WERI-Rb-1 (cell line): ENCODE data around the gene MRPL42.

Experiments
- DNase-seq: peaks from one replicate; pipeline ENCODE4 v3.0.0-alpha.2; 2020
- H3K27ac ChIP-seq: fragments of 250-450 bp; sonication (Bioruptor Pico); 2 replicates; pipeline ENCODE4 v1.5.1; 2020; ENCODE audit warnings: mild to moderate bottlenecking, moderate library complexity
- H3K27me3 ChIP-seq: fragments of 250-450 bp; sonication (Bioruptor Pico); 2 replicates; pipeline ENCODE4 v1.5.1; 2021; ENCODE audit warnings: mild to moderate bottlenecking, low read depth, moderate library complexity; ENCODE audit not compliant: insufficient read depth, severe bottlenecking
- H3K36me3 ChIP-seq: fragments of 250-450 bp; sonication (Bioruptor Pico); 2 replicates; pipeline ENCODE4 v1.5.1; 2020; ENCODE audit warnings: mild to moderate bottlenecking, moderate library complexity
- H3K4me3 ChIP-seq: 2 replicates; pipeline ENCODE4 v1.5.1; 2011; ENCODE audit warnings: low read depth, mild to moderate bottlenecking, control low read depth, low read length
- H3K9me3 ChIP-seq: fragments of 250-450 bp; sonication (Bioruptor Pico); 2 replicates; pipeline ENCODE4 v1.5.1; 2021; ENCODE audit warnings: mild to moderate bottlenecking, moderate library complexity; ENCODE audit not compliant: severe bottlenecking
- TF ChIP-seq, protein P1 (sequence below): IDR thresholded peaks from 2 replicates; pipeline ENCODE4 v1.5.1; 2011; ENCODE audit warnings: low read depth, mild to moderate bottlenecking, control low read depth, inconsistent platforms, low read length

MRPL42 gene

DNA sequence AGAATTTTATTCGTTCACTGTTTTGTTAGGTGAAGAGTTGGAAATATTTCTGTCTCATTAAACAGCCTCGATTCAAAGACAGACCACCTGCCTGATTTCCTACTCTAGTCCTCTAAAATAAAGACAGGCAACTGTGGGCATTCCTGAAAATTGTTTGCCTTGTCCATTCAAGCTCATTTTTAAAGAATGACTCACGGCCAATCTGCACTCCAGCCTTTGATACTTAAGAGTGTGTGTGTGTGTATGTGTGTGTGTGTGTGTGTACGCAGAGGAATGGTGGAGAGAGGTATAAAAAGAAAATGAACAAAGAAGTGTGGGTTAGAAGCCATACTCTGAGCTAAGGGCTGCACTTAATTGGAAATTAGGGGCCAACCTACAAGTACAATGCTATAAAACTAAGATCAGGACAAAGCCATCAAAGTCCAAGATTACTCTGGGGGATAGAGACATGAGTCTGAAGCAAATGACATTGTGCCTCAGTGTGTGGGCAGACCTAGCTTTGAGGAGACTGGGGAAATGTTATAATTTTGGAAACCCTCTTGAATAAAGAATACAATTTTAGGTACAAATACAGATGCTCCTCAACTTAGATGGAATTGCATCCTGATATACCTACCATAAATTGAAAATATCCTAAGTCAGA is 59.6 kb downstream of the MRPL42 start:
- Histone ChIP-seq H3K4me3 (no peak overlapping the region), H3K36me3 (no peaks in the 10 kb centered on the region), H3K9me3 (no peaks in the 10 kb centered on the region), H3K27ac (no peak overlapping the region), H3K27me3 (no peaks in the 10 kb centered on the region)
- no peak for DNase-seq
- TF ChIP-seq, protein P1, sequence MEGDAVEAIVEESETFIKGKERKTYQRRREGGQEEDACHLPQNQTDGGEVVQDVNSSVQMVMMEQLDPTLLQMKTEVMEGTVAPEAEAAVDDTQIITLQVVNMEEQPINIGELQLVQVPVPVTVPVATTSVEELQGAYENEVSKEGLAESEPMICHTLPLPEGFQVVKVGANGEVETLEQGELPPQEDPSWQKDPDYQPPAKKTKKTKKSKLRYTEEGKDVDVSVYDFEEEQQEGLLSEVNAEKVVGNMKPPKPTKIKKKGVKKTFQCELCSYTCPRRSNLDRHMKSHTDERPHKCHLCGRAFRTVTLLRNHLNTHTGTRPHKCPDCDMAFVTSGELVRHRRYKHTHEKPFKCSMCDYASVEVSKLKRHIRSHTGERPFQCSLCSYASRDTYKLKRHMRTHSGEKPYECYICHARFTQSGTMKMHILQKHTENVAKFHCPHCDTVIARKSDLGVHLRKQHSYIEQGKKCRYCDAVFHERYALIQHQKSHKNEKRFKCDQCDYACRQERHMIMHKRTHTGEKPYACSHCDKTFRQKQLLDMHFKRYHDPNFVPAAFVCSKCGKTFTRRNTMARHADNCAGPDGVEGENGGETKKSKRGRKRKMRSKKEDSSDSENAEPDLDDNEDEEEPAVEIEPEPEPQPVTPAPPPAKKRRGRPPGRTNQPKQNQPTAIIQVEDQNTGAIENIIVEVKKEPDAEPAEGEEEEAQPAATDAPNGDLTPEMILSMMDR = no peak

DNA sequence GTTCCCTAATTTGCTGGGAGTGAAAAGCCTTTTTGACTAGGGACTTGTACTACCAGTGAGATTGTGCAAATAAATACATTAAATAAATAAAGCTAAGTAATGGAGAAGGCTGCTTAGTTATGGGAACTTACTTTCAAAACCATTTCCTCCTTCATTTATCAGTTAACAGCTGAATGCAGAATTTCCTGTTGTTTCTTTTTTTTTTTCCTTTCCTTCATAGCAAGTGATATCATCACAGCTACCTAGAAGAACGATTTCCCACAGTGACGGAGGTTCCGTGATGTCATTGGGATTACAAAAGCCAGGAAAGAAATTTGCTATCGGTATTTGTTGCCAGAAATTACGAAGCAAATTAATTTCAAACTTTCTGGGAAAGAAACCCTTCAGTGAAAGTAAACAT is 63.0 kb downstream of the MRPL42 start:
- Histone ChIP-seq H3K27me3 (no peaks in the 10 kb centered on the region), H3K27ac (no peak overlapping the region), H3K9me3 (no peaks in the 10 kb centered on the region), H3K36me3 (no peaks in the 10 kb centered on the region), H3K4me3 (no peak overlapping the region)
- TF ChIP-seq, protein P1 = no peak
- DNase-seq = no peak

DNA sequence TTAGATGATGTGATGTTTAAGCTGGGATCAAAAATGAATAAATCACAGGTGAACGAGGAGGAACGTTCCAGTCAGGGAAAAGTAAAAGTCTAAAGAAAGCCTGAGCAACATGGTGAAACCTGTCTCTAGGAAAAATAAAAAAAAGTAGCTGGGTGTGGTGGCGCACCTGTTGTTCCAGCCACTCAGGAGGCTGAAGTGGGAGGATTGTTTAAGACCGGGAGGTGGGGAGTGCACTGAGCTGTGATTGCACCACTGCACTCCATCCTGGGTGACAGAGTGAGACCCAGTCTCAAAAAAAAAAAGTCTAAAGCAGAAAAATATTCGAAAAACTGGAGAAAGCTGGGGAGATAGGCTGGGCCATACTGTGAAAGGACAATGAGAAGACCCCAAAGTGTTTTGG is 66.0 kb downstream of the MRPL42 start:
- no peaks in the 10 kb centered on the region for H3K9me3 ChIP-seq
- TF ChIP-seq, protein P1 = no peak
- no peaks in the 10 kb centered on the region for H3K36me3 ChIP-seq
- H3K27ac ChIP-seq = no peak overlapping the region
- H3K27me3 ChIP-seq = no peaks in the 10 kb centered on the region
- no peak for DNase-seq
- no peak overlapping the region for H3K4me3 ChIP-seq

DNA sequence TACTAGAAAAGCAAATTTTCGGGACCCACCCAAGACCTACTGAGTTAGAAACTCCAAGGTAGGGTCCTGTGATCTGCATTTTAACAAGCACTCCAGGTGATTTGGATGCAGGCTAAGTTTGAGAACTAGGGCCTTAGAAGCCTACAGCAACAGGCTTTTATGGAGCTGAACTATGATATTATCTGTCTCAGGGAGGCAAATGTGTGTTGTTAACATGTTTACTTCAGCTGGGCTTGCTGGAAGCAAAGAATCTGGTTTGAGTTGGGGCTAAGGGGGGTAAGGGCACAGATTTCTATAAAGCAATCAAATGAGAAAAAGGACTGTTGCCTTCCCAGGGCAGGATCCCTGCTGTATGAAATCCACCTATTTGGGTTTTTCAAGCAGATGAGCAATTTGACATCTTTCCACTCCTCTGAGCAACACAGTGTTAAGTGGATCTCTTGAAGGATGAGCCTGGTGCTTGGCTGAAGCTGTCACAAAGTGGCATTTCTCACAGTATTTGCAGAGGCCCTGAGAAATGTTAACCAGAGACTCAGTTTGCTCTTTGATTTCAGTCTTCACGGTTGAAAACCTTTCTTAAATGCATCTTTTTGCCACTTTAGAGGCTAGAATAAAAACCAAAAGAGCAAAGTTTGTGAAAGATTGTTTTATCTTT is 68.9 kb downstream of the MRPL42 start:
- DNase-seq = no peak
- no peak overlapping the region for H3K4me3 ChIP-seq
- no peaks in the 10 kb centered on the region for H3K36me3 ChIP-seq
- H3K27me3 ChIP-seq = no peaks in the 10 kb centered on the region
- H3K27ac ChIP-seq = no peak overlapping the region
- TF ChIP-seq, protein P1 = no peak
- H3K9me3 ChIP-seq = no peaks in the 10 kb centered on the region

DNA sequence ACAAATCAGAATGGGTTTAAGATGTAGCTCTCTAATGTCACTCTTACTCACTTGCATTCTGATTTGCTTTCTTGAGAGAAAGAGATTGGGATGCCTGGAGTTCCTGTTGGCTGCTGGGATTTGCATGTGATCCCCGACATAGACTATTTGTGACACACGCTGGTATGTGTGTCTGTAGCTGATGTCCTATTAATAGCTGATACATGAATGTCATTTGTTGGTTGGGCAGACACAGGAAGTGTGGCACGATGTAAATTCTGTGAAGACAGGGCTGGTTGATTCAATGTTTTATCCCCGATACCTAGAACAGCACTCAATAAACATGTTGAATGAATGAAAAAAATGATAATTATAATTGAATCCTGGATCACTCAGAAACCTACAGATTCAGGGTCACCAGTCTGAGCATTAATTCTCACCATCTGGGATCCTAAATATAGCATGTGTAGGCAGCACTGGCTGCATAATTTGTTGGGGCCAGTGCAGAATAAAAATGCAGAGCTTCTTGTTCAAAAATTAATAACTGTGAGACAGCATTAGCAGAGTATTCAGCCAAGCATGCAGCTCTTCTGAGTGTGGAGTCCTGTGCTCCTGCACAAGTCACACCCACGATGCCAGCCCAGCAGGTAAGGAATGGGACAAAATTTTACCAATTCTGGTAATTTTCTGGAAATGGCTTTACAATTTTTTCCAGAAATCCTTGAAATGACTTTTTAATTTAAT is 69.6 kb downstream of the MRPL42 start:
- Histone ChIP-seq H3K9me3 (no peaks in the 10 kb centered on the region), H3K27me3 (no peaks in the 10 kb centered on the region), H3K4me3 (no peak overlapping the region), H3K27ac (no peak overlapping the region), H3K36me3 (no peaks in the 10 kb centered on the region)
- no peak for DNase-seq
- TF ChIP-seq, protein P1 = no peak
